Stimulated activated CD4-positive, alpha-beta T cell treated with anti-CD3 and anti-CD28 coated beads, Interleukin-2, amount 100 ng/mL, for 48 hours (primary cell): Measurements from ENCODE around the gene TCF7L2.
"Not testable (repeated sequence)": the region's sequence is repeated elsewhere in the genome, so short reads cannot be mapped to it uniquely, and the experiment has no call there.

Experiments
- DNase-seq, 2 donors: peaks; one replicate each; pipeline ENCODE4 v3.0.0-alpha.2; 2020

Gene TCF7L2

GRCh38 chr10:113103131-113103840 lies 153.2 kb downstream of the TCF7L2 start:
- no peak for DNase-seq

DNA sequence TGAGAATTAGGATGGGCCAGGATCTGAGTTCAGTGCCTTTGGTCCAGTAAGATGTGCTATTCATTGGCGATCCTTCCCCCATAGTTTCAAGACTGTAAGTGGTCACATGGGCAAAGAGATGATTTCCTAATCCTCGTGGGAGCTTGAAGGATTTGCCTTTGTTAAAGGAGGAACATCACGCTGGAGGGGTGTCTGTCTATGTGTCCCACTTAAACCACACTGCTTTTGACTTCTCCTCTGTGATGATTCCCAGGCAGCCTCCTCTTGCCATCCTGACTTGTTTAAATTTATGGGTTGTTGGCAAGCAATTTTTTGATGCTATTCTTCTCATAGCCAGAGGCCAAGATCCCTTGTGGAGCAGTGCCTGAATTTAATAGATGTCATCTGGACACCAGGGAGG lies 154.0 kb downstream of the TCF7L2 start:
- no peak for DNase-seq

DNA sequence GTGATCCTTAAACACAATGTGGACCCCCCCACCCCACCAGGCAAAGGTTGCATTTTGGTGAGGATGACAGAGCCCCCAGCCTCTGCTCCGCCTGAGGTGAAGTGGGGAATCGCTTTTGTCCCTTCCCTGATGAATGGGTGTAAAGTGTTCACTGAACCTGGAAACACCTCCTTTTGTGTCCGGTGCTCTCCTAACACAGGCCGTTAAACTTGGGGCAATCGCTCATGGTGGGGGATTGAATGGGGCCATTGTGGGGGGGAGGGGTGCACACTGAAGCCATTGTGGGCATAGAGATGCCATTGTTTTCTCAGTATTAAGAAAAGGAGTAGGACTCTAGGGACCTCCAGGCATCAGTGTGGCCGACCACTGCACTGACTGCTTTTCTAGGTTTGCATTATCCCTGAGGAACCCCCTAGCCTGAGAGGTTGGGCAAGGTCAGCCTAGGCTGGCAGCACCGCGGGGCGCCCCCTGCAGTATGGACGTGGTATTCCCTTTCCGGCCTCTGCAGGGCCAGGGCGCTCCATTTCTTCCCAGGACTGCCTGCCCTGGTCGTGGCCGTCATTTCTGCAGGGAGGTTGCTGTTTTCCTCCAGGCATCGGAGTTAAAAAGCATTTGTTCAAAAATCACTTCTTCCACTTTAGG lies 158.3 kb downstream of the TCF7L2 start:
- peak; percentile 11 to 38 for DNase-seq

DNA sequence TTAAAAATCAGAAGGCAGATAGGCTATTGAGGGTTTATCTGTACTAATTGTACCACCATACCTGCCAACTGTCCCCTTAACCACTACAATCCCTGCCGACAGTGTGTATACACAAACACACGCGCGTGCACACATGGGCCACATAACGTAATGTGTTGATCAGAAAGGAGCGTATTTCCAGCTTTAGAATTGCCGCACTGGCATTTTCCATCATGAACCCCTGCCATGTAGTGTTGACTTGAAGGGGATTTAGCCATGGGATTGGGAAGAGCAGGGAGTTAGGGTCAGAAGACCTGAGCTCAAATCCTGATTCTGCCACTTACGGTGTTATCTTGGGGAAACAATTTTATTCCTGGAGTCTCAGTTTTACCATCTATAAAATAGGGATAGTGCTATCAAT lies 158.9 kb downstream of the TCF7L2 start:
- DNase-seq, result no peak

- DNase-seq, result not testable (repeated sequence)
These were observed 159.4 kb downstream of the TCF7L2 start for GRCh38 chr10:113109482-113109881.

- no peak for DNase-seq
These were observed 161.2 kb downstream of the TCF7L2 start for GRCh38 chr10:113111260-113111659.

DNA sequence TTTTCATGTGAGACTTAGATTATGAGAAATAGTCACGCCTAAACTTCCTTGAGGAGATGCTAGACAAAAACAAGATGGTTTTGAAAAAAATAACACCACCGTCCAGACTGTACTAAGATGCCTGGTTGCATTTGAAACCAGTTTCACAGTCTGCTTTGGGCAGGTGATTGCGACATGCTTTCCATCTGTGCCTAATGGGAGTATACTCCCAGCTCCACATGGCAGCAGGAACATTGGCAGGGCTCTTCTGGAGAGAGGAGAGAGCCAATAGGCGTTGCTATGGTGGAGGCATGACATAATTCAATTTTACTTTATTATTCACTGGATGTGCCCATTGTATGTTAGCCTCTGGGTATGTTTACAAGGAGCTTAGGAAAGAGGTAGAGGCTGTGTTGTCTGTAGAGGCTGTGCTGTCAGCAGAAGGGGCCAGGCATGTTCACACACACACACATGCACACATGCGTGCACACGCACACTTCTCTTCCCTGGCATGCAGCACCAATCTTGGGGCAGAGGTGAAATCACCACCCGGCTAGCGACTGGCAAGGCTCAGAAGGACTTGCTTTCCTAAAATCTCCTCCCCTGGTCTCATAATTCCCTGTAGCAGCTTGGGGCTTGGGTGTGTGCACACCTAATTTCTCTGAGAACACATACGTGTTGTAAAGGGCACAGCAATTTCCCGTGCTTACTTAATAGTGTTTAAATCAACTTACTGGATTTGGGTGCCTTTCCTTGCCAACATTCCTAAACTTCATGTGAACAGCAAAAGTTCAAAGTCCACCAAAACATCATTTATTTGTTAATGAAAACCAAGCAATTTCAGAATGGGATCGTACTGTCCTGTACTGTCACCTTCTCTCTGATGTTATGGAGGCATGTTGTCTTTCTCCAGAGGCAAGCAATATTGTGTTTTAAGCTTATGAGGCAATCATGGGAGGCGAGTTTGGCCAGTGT lies 162.1 kb downstream of the TCF7L2 start:
- no peak for DNase-seq

GRCh38 chr10:113113241-113113640 lies 163.2 kb downstream of the TCF7L2 start:
- no peak for DNase-seq

- no peak for DNase-seq
These were observed 163.9 kb downstream of the TCF7L2 start for GRCh38 chr10:113113918-113114317.

DNA sequence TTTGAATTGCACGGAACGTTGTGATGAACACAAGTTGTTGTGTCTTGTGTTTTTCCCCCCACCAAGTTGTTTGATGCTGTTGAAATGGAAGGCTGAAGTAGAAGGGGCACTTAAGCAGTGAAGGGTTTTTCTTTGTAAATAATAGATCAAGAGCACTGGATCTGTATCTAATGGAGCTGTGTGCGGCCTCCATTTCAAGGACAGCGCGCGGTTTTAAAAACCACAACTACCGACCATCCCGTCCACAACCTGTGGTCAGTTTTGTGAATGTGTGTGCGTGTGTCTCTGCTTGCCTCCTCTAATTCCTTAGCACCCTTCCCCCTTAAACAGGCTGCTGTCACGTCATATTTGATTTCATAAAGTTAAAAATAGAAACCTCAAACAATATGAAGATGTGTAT lies 165.5 kb downstream of the TCF7L2 start:
- no peak for DNase-seq

DNA sequence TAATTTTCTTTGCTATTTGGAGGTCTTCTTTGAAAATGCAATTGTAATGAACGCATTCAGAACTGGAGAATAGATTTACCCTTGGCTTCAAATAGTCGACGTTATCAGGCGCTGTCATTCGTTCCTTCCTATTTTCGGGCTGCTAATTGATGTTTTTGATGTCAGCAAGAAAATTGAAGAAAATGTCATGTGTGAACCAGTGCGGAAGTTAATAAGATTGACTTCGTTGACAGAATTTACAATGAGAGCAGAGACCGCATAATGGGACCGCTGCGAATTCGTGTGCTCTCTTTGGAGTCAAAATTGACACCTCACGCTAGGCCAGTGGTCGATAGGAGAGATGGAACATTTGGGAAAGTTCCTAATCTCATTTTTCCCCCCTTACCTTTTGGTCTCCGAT lies 168.8 kb downstream of the TCF7L2 start:
- DNase-seq, result no peak

- no peak for DNase-seq
These were observed 169.8 kb downstream of the TCF7L2 start for GRCh38 chr10:113119801-113120200.

DNA sequence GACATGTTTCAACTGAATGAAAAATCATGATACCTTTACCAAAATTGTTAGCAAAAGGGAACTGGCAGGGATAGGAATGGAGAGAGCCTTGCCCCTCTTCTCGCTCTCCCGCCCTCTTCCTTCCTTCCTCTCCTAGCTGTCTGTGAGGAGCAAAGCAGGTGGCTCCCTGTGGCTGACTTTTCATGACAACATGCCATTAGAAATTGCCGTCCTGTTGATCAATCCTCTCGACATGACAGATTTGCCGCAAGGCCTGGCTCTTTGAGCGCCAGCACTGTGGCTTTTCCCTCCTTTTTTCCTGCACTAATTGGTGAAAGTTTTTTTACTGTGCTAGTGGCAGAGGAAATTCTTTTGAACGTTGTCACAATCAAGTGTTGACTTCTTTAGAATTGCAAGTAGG lies 171.1 kb downstream of the TCF7L2 start:
- no peak for DNase-seq

DNA sequence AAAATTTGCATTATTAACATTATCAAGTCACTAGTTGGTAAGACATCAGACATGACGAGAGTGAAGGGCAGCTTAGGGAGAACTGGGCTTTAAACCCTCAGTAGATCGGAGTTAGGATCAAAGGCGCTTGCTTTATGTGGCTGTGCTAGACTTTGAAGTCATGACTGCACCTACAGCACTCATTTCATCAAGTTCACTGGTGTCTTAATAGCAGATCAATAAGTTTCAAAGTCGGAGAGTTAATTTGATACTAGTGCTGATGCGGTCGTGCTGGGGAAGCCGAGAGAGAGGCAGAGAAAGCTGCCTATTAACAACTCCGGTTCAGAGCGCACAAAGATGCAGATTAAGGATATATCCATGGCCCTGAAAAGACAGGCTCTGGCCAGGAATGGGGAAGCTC lies 172.9 kb downstream of the TCF7L2 start:
- DNase-seq, result no peak

DNA sequence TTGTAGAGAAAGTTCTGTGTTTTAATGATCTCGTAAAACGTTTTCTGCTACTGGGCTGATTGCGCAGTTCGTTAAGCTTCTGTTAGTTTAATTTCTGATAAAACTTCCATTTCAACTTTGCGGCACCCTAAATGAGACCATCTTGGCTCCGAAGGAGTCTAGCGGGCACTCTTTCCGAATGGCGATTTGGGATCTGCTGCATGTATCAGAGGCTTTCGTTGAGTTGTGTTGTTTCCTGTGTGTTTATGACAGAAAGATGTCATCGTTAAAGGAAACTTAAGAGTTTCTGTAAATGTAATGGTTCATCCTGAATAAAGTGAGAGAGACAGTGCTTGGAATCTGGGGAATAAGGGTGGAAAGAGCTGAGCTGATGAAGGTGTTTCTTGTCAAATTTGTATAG lies 174.7 kb downstream of the TCF7L2 start:
- DNase-seq, result no peak

- DNase-seq, result no peak
These were observed 175.6 kb downstream of the TCF7L2 start for GRCh38 chr10:113125612-113126011.

- DNase-seq, result peak; percentile 33 to 42
These were observed 176.5 kb downstream of the TCF7L2 start for GRCh38 chr10:113126229-113127201.

- DNase-seq, result no peak
These were observed 177.3 kb downstream of the TCF7L2 start for GRCh38 chr10:113127261-113127900.

DNA sequence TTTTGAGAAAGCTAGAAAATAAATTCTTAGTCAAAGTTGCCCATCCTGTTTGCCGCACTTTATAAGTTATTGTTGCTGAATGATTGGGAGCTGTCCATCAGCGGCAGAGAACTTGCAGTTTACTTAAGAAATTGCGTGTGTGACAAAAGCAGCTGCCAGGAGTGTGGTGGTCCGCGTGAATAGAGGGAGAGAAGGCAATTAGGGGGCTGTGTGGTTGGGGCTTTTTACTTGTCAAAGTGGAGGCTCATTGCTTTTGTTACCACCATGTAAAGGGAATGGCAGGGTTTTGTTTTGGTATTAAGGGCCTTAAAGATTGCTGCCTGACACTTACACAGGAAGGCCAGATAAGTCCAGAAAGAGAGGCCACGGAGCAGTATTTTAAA lies 177.8 kb downstream of the TCF7L2 start:
- no peak for DNase-seq

GRCh38 chr10:113128450-113129070 lies 178.5 kb downstream of the TCF7L2 start:
- no peak for DNase-seq

DNA sequence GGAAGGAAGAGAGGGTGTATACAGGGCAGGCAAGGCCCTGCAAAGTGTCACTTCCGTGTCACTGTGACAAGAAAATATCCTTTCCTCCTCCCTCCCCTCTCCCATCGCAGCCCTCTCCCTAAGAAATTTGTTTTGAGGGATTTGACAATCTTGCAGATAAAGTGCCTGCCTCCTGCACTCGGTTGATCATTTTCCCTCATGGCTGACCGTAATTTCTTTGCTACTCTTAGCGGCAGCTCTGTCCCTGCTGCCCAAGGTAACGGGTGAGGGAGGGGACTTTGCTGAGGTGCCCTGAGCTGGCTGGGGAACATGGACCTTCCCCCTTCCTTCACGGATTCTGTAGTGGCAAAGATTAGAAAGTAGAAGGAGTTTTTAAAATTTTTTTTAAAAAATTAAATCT lies 179.1 kb downstream of the TCF7L2 start:
- no peak for DNase-seq
